ENCODE data around the gene ZNF783. TPM values are rescaled to one million over a fixed set of nuclear protein-coding genes. Genes with fewer than 3 reads are reported as not detected.

Gene ZNF783
- polyA plus RNA-seq, 1 donor (not counting 4 experiments of a cell fraction or from before 2014, with no cell fraction given) = 4.2 TPM

GRCh38 chr7:149283321-149283720, 21.3 kb downstream of the ZNF783 start:
- Histone ChIP-seq H3K27ac (ENCODE audit: control insufficient read depth, insufficient read depth, low read length) (no peak overlapping the region), H3K9me3 (ENCODE audit: control insufficient read depth, low read depth, low read length) (no peaks in the 10 kb centered on the region), H3K4me1 (ENCODE audit: control insufficient read depth, extremely low read depth, insufficient read depth, low read length) (peaks cover 19% of the 10 kb centered on the region), H3K27me3 (ENCODE audit: control insufficient read depth, extremely low read depth, insufficient read depth, low read length) (no peaks in the 10 kb centered on the region), H3K4me2 (ENCODE audit: control insufficient read depth, extremely low read depth, insufficient read depth, low read depth, low read length) (no peak overlapping the region), H2AFZ (ENCODE audit: control insufficient read depth, low read length) (no peak overlapping the region), H3K9ac (ENCODE audit: control insufficient read depth, extremely low read depth, insufficient read depth, low read length) (no peak overlapping the region), H3K9me1 (ENCODE audit: control insufficient read depth, extremely low read depth, insufficient read depth, low read length) (no peaks in the 10 kb centered on the region), H3K79me2 (ENCODE audit: control insufficient read depth, insufficient read depth, low read length) (no peaks in the 10 kb centered on the region), H3K4me3 (ENCODE audit: control insufficient read depth in 2 of 3, extremely low read depth in 1 of 3, insufficient read depth in 2 of 3, low read depth in 1 of 3, low read length in 3 of 3) (no peak overlapping the region), H3K36me3 (ENCODE audit: control insufficient read depth in 2 of 2, extremely low read depth in 1 of 2, insufficient read depth in 2 of 2, low read length in 2 of 2) (peaks cover 5 to 17% of the 10 kb centered on the region in 2 experiments), H4K20me1 (ENCODE audit: control insufficient read depth, extremely low read depth, insufficient read depth, low read length) (no peaks in the 10 kb centered on the region)
- FAIRE-seq (no peak), DNase-seq (ENCODE audit: low read depth, low spot score) (no peak)
- TF ChIP-seq EZH2 (IDR thresholded peaks at IDR 0.05; ENCODE audit: low read length) (no peak), CTCF (optimal IDR thresholded peaks at IDR 0.05 in 1 of 3, IDR thresholded peaks at IDR 0.05 in 1 of 3, conservative IDR thresholded peaks at IDR 0.05 in 1 of 3; ENCODE audit: extremely low read depth in 1 of 3, insufficient read depth in 2 of 3, low read length in 3 of 3) (no peak)
- dilution Hi-C loops (cut with MboI; ENCODE audit: extremely low pct_ligation_motif_present, low sequenced_read_pairs) = no loop called here

GRCh38 chr7:149284343-149284742, 22.3 kb downstream of the ZNF783 start:
- Histone ChIP-seq H3K4me1 (ENCODE audit: control insufficient read depth, extremely low read depth, insufficient read depth, low read length) (peaks cover 19% of the 10 kb centered on the region), H2AFZ (ENCODE audit: control insufficient read depth, low read length) (no peak overlapping the region), H3K27ac (ENCODE audit: control insufficient read depth, insufficient read depth, low read length) (no peak overlapping the region), H3K9me3 (ENCODE audit: control insufficient read depth, low read depth, low read length) (no peaks in the 10 kb centered on the region), H3K4me2 (ENCODE audit: control insufficient read depth, extremely low read depth, insufficient read depth, low read depth, low read length) (peak overlapping the region; percentile 93), H3K79me2 (ENCODE audit: control insufficient read depth, insufficient read depth, low read length) (no peaks in the 10 kb centered on the region), H3K36me3 (ENCODE audit: control insufficient read depth in 2 of 2, extremely low read depth in 1 of 2, insufficient read depth in 2 of 2, low read length in 2 of 2) (peaks cover 2 to 12% of the 10 kb centered on the region in 2 experiments), H4K20me1 (ENCODE audit: control insufficient read depth, extremely low read depth, insufficient read depth, low read length) (no peaks in the 10 kb centered on the region), H3K9ac (ENCODE audit: control insufficient read depth, extremely low read depth, insufficient read depth, low read length) (no peak overlapping the region), H3K27me3 (ENCODE audit: control insufficient read depth, extremely low read depth, insufficient read depth, low read length) (no peaks in the 10 kb centered on the region), H3K4me3 (ENCODE audit: control insufficient read depth in 2 of 3, extremely low read depth in 1 of 3, insufficient read depth in 2 of 3, low read depth in 1 of 3, low read length in 3 of 3) (peak overlapping the region in 1 of 3 experiments; percentile 78), H3K9me1 (ENCODE audit: control insufficient read depth, extremely low read depth, insufficient read depth, low read length) (no peaks in the 10 kb centered on the region)
- TF ChIP-seq EZH2 (IDR thresholded peaks at IDR 0.05; ENCODE audit: low read length) = no peak
- TF ChIP-seq CTCF (optimal IDR thresholded peaks at IDR 0.05 in 1 of 3, IDR thresholded peaks at IDR 0.05 in 1 of 3, conservative IDR thresholded peaks at IDR 0.05 in 1 of 3; ENCODE audit: extremely low read depth in 1 of 3, insufficient read depth in 2 of 3, low read length in 3 of 3) = no peak
- dilution Hi-C loops (cut with MboI; ENCODE audit: extremely low pct_ligation_motif_present, low sequenced_read_pairs) = no loop called here
- DNase-seq (ENCODE audit: low read depth, low spot score) = no peak
- FAIRE-seq = no peak
